ENCODE data around the gene PMVK.
"Not testable (repeated sequence)": the region's sequence is repeated elsewhere in the genome, so short reads cannot be mapped to it uniquely, and the experiment has no call there.

Gene PMVK

GRCh38 chr1:154912755-154913154 lies 23.8 kb downstream of the PMVK start:
- DNase-seq, result no peak

- DNase-seq, result no peak
Observed at GRCh38 chr1:154911691-154912550, 24.6 kb downstream of the PMVK start.

- DNase-seq, result no peak
Observed at GRCh38 chr1:154910851-154911250, 25.7 kb downstream of the PMVK start.

- DNase-seq, result no peak
Observed at GRCh38 chr1:154908937-154909336, 27.6 kb downstream of the PMVK start.

GRCh38 chr1:154908129-154908528 lies 28.4 kb downstream of the PMVK start:
- DNase-seq, result not testable (repeated sequence)

- DNase-seq, result peak; percentile 41 to 68
Observed at GRCh38 chr1:154906621-154907081, 29.9 kb downstream of the PMVK start.

GRCh38 chr1:154902938-154903566 lies 33.5 kb downstream of the PMVK start:
- DNase-seq, result no peak

GRCh38 chr1:154901591-154901990 lies 34.9 kb downstream of the PMVK start:
- no peak for DNase-seq

- DNase-seq, result no peak
Observed at GRCh38 chr1:154899041-154899440, 37.5 kb downstream of the PMVK start.

- DNase-seq, result no peak
Observed at GRCh38 chr1:154896771-154897286, 39.7 kb downstream of the PMVK start.

- DNase-seq, result no peak
Observed at GRCh38 chr1:154895798-154896197, 40.7 kb downstream of the PMVK start.

- no peak for DNase-seq
Observed at GRCh38 chr1:154891452-154891851, 45.1 kb downstream of the PMVK start.

- no peak for DNase-seq
Observed at GRCh38 chr1:154888757-154889156, 47.8 kb downstream of the PMVK start.

GRCh38 chr1:154886281-154887015 lies 50.1 kb downstream of the PMVK start:
- no peak for DNase-seq

GRCh38 chr1:154884869-154885701 lies 51.4 kb downstream of the PMVK start:
- DNase-seq, result no peak

GRCh38 chr1:154883919-154884868 lies 52.3 kb downstream of the PMVK start:
- DNase-seq, result no peak

GRCh38 chr1:154881820-154882535 lies 54.5 kb downstream of the PMVK start:
- DNase-seq, result no peak

GRCh38 chr1:154880671-154881070 lies 55.8 kb downstream of the PMVK start:
- DNase-seq, result no peak

GRCh38 chr1:154879038-154879421 lies 57.5 kb downstream of the PMVK start:
- no peak for DNase-seq

- DNase-seq, result peak; percentile 59 to 64
Observed at GRCh38 chr1:154878371-154879037, 58.0 kb downstream of the PMVK start.
